Testis (tissue), 3 donors: Measurements from ENCODE around the gene TIMP2. TPM values are rescaled to one million over a fixed set of nuclear protein-coding genes. Genes with fewer than 3 reads are reported as not detected.

Experiments used
- DNase-seq: peaks from one replicate; pipeline ENCODE4 v3.0.0-alpha.2; 2019
- H3K27ac ChIP-seq, 2 donors: fragments of 200-600 bp; sonication (generic); one replicate each; pipeline ENCODE4 v1.5.1; 2019
- H3K27me3 ChIP-seq: fragments of 200-600 bp; sonication (generic); one replicate; pipeline ENCODE4 v1.5.1; 2019
- H3K36me3 ChIP-seq: fragments of 200-600 bp; sonication (generic); one replicate; pipeline ENCODE4 v1.5.1; 2017; ENCODE audit warnings: low read depth; ENCODE audit errors: missing control alignments
- H3K4me1 ChIP-seq: fragments of 200-600 bp; sonication (generic); one replicate; pipeline ENCODE4 v1.5.1; 2019
- H3K4me3 ChIP-seq, 2 donors: fragments of 200-600 bp; sonication (generic); one replicate each; pipeline ENCODE4 v1.5.1; 2017 to 2019
- H3K9me3 ChIP-seq: fragments of 200-600 bp; sonication (generic); one replicate; pipeline ENCODE4 v1.5.1; 2017
- POLR2A ChIP-seq: fragments of 450-650 bp; IDR thresholded peaks from one replicate; pipeline ENCODE4 v1.6.1; 2017; ENCODE audit warnings: antibody characterized with exemption, mild to moderate bottlenecking, moderate library complexity
- WGBS, 2 donors: methylation state at CpG; one replicate each; pipeline ENCODE4 v1.1.5; 2018; 5-methylcytosine and 5-hydroxymethylcytosine counted together
- intact Hi-C: fragments of 100-400 bp; cut with DNase I; formaldehyde crosslinking; loops from one replicate; pipeline ENCODE4 v1.15.1; 2023; ENCODE audit warnings: low total_unique reads
- polyA plus RNA-seq: library from polyadenylated mRNA; stranded (reverse); fragments of 350-450 nt; fragmentation: Illumina TruSeq; extraction: RNeasy Lipid Tissue Mini Kit (QIAGEN cat#74804); gene quantifications from one replicate; pipeline ENCODE4 v1.2.3, GENCODE V29; 2014; ENCODE audit warnings: low read depth, low replicate concordance; ENCODE audit not compliant: insufficient read depth
- total RNA-seq, 2 donors: library from RNA; depleted of rRNA; stranded (reverse); fragments of >200 nt; gene quantifications; one replicate each; pipeline ENCODE4 v1.2.3, GENCODE V29; 2016
- TF ChIP-seq, protein P1 (sequence below), 3 experiments: fragments of 450-650 bp in 2 of 3; fragments of 200-600 bp in 1 of 3; sonication (generic) in 1 of 3; IDR thresholded peaks; one replicate each; pipeline ENCODE4 v1.5.1; 2016 to 2019; ENCODE audit warnings: antibody characterized with exemption in 3 of 3, mild to moderate bottlenecking in 2 of 3, moderate library complexity in 1 of 3

The TIMP2 gene
- total and polyA plus RNA-seq, 3 donors from 2014 or later: 262 to 482 (median 465) TPM

DNA sequence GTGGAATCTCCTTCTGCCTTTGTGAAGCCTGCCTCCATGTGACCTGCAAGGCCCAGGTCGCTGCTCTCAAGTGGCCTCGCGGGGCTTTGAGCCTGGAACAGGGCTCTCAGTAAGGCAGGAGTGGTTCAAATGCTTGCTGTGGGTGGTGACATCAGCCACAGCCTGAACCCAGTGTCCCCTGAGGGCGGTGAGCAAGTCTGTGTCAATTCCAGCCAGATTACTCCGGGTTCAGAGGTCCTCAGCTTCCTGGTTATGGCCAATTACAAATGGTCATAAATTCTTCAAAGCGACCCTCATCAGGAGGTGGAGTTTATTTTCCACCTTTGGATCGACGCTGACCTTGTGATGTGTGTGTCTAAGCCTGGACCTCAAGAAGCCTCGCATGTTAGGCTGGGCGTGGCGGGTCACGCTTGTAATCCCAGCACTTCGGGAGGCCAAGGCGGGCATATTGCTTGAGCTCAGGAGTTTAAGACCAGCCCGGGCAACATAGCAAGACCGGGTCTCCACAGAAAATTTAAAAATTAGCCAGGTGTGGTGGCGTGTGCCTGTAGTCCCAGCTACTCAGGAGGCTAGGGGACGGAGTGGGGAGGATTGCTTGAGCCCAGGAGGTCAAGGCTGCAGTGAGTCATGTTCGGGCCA, 37.3 kb upstream of the TIMP2 start:
- H3K4me3 ChIP-seq: no peak overlapping the region
- peaks cover 5% of the 10 kb centered on the region for H3K4me1 ChIP-seq
- TF ChIP-seq, protein P1, sequence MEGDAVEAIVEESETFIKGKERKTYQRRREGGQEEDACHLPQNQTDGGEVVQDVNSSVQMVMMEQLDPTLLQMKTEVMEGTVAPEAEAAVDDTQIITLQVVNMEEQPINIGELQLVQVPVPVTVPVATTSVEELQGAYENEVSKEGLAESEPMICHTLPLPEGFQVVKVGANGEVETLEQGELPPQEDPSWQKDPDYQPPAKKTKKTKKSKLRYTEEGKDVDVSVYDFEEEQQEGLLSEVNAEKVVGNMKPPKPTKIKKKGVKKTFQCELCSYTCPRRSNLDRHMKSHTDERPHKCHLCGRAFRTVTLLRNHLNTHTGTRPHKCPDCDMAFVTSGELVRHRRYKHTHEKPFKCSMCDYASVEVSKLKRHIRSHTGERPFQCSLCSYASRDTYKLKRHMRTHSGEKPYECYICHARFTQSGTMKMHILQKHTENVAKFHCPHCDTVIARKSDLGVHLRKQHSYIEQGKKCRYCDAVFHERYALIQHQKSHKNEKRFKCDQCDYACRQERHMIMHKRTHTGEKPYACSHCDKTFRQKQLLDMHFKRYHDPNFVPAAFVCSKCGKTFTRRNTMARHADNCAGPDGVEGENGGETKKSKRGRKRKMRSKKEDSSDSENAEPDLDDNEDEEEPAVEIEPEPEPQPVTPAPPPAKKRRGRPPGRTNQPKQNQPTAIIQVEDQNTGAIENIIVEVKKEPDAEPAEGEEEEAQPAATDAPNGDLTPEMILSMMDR (IDR thresholded peaks at IDR 0.05): no peak
- no peak for TF ChIP-seq POLR2A
- no peaks in the 10 kb centered on the region for H3K9me3 ChIP-seq
- 84 to 85% methylated on average over 12 to 19 of the region's 19 CpGs for WGBS, 2 donors
- DNase-seq: no peak
- H3K36me3 ChIP-seq: no peaks in the 10 kb centered on the region
- no peak overlapping the region for H3K27ac ChIP-seq
- intact Hi-C loops: no loop called here
- no peaks in the 10 kb centered on the region for H3K27me3 ChIP-seq

DNA sequence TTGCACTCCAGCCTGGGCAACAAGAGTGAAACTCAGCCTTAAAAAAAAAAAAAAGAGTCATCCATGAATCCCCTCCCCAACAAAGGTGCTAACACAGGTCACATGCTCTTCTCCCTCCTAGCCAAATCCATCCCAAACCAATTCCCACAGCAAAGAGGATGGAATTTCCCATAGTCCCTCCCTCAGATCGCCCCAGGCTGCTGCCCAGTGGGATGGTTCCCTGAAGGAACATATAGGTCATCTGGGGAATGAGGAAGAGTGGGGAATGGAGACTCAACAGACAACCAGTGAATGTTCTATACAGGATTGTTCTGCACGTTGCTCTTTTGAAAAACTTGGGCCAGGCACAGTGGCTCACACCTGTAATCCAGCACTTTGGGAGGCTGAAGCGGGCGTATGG, 36.4 kb upstream of the TIMP2 start:
- Histone ChIP-seq H3K4me1 (no peaks in the 10 kb centered on the region), H3K27me3 (no peaks in the 10 kb centered on the region), H3K9me3 (no peaks in the 10 kb centered on the region), H3K36me3 (no peaks in the 10 kb centered on the region), H3K4me3 (no peak overlapping the region), H3K27ac (no peak overlapping the region)
- no peak for DNase-seq
- no peak for TF ChIP-seq POLR2A
- TF ChIP-seq, protein P1 (IDR thresholded peaks at IDR 0.05): no peak
- WGBS, 2 donors: 95 to 99% methylated on average over 4 of the region's 4 CpGs
- intact Hi-C loops: no loop called here

DNA sequence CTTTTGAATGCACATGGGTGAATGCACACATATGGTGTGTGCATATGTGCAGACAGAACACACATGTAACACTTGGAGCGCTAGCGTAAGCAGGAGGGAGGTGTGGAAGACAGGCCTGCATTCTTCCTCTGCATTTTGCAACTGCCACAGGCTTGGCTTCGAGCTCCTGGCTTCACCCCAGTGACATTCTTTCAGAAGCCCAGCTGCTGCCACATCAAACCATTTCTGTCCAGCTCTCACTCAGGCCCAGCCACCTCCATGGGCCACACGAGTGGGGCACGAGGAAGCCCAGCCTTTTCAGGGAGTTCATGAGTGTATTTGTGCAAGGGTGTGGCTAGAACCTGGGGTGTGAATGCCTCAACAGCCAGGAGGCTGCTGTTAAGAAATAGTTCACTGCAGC, 35.7 kb upstream of the TIMP2 start:
- intact Hi-C loops: no loop called here
- Histone ChIP-seq H3K4me1 (no peaks in the 10 kb centered on the region), H3K27ac (no peak overlapping the region), H3K36me3 (no peaks in the 10 kb centered on the region), H3K4me3 (no peak overlapping the region), H3K9me3 (no peaks in the 10 kb centered on the region), H3K27me3 (no peaks in the 10 kb centered on the region)
- no peak for DNase-seq
- TF ChIP-seq, protein P1 (IDR thresholded peaks at IDR 0.05): no peak
- no peak for TF ChIP-seq POLR2A
- WGBS, 2 donors: 82 to 86% methylated on average over 5 of the region's 5 CpGs

DNA sequence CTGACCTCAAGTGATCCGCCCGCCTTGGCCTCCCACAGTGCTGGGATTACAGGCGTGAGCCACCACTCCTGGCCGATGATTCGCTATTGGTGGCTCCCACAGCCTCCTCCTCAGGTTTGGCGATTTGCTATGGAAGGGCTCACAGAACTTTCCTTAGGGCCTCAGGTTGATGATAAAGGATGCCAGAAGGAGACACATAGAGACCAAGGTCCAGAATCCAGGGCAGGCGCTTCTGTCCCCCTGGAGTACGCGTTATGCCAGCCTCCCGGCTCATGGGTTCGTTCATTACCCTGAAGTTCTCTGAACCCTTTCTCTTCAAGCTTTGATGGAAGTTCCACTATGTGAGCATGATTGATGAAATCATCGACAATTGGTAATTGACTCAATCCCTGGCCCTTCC, 34.6 kb upstream of the TIMP2 start:
- WGBS, 2 donors: 92% methylated on average over 6 to 12 of the region's 12 CpGs

More for the DNA sequence above, 34.6 kb upstream of the TIMP2 start:
- no peaks in the 10 kb centered on the region for H3K4me1 ChIP-seq
- intact Hi-C loops: no loop called here
- H3K36me3 ChIP-seq: no peaks in the 10 kb centered on the region
- no peaks in the 10 kb centered on the region for H3K9me3 ChIP-seq
- H3K27me3 ChIP-seq: no peaks in the 10 kb centered on the region
- no peak overlapping the region for H3K4me3 ChIP-seq
- H3K27ac ChIP-seq: no peak overlapping the region
- no peak for TF ChIP-seq POLR2A
- TF ChIP-seq, protein P1 (IDR thresholded peaks at IDR 0.05): no peak
- DNase-seq: no peak
